Measurements from ENCODE around the gene PPP1R10.
"Not testable (repeated sequence)": the region's sequence is repeated elsewhere in the genome, so short reads cannot be mapped to it uniquely, and the experiment has no call there.

The PPP1R10 gene

DNA sequence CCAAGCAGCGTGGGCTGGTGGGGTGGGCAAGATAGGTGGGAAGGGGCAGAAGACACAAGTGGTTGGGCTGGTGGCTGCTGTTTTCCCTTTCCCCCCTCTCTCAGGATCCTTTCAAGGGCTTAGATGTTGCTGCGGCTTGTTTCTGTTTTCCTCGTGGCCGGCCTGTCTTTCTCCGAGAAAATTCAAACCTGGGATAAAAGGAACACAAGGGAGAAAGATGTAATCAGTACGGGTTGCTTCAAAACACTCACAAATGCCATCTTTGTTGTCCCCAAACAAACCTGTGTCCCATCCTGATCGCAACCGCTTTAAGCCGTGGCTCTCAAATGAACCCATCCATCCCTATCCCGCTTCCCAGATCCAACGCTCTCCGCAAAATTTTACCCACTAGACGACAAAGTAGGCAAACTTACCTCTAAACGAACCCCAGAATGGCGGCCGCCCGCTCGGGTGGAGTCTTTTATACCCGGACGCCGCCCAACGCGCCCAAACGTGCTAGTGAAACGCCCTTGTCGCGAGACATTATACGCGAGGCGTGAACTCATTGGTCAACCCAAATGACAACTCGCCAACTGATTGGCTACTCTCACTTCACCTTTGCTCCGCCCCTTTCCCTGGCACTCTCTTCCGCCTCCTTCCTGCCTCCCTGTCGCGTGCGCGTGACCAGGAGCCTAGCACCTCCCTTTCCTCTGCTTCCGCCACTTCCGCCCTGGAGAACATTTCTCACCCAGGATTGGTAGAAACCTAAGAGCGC lies at the start of gene PPP1R10:
PPP1R10 (minus strand) TSS at position 433 of the 754 bp plus-strand sequence. CDS start 7,299 bp downstream, outside the sequence.
- DNase-seq (ENCODE audit: low read depth): peak; percentile 100

DNA sequence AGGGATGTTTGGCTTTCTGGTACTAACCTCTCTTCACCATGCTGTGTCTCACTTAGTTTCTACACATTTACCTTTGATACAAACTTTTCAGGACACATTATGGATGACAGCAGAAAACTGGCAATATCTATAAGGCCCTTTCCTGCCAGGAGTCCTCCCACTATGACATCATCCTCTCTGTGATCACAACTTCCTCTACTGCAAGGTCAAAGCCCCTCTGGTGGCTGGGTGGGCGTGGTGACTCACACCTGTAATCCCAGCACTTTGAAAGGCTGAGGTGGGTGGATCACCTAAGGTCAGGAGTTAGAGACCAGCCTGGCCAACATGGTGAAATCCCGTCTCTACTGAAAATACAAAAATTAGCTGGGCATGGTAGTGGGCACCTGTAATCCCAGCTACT lies 49.3 kb upstream of the PPP1R10 start:
- DNase-seq (ENCODE audit: low read depth): not testable (repeated sequence)

DNA sequence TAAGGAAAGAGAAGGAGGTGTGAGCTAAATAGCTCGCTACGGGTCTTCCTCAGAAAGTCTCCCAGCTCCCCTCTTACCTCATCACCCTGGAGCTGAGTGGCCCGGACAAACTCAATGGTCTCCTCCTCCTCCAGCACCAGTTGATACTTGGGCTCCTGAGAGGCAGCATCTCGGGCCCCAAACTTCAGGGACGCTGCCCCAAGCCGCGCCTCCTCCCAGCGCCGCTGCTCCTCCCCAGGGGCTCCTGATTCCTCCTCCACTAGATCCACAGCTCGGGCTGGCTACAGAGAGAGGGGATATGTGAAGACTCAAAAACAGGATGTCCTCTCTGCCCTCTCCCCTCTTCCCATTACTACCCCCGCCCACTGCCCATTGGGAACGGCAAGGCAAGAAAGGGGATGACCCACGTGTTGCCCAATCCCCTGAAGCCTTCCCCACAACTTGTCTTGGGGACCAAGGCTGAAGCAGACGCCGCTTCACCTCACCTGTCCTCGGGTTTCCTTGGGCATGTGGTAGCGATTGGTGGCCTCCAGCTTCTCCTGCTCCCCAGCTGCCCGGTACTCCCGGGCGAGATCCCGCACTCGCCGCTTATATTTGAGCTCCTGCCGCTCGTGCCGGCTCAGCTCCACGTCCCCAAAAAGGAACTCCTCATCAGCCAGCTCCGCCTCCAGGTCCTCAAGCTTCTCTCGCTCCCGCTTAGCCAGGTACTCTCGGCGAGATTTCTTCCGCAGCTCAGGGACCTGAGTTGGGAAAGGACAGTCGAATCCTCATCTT lies 48.1 kb upstream of the PPP1R10 start:
- DNase-seq (ENCODE audit: low read depth): no peak

DNA sequence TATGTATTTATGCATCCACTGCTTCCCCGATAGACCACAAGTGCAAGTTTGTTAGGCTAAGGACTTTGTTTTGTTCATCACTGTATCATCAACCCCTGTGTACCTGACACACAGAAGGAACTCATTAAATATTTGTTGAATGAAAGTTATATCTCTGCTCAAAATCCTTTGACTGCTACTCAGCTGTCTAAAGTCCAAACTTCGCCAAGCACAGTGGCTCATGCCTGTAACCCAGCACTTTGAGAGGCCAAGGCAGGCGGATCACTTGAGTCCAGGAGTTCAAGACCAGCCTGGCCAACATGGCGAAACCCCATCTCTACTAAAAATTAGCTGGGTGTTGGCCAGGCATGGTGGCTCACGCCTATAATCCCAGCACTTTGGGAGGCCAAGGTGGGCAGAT lies 40.9 kb upstream of the PPP1R10 start:
- not testable (repeated sequence) for DNase-seq (ENCODE audit: low read depth)

DNA sequence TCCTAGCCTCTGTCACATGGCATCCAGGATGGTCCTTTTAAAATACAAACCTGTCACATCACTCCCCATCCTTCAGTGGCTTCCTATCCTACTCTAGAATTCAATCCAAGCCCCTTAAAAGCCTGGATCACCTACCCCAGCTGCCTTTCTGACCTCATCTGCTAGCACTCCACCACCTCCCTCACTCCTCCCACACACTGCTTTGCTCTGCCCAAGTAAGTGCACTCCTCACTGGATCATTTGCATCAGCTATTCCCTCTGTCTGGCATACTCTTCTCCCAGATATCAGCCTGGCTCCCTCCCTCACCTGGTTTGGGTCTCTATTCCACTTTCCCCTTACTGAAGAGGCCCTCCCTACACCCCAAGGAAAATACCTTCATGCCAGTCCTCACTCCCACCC lies 40.4 kb upstream of the PPP1R10 start:
- no peak for DNase-seq (ENCODE audit: low read depth)

DNA sequence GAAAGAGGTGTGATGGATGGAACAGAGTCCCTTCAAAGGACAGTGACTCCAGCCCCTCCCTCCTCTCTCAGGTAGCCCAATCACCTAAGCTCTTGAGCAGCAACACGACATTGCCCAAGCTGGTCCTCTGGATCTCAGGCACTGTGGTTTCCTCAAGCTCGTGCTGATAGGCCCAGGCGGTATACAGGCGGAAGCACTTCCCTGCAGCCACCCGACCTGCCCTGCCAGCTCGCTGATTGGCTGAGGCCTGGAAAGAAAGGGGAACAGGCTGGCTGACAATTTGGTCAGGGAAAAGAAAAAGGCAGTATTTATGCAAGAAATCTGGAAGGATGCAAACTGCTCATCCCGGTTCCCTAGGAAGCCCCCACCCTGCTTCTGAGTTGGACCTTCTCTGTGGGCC lies 39.5 kb upstream of the PPP1R10 start:
- DNase-seq (ENCODE audit: low read depth): no peak

DNA sequence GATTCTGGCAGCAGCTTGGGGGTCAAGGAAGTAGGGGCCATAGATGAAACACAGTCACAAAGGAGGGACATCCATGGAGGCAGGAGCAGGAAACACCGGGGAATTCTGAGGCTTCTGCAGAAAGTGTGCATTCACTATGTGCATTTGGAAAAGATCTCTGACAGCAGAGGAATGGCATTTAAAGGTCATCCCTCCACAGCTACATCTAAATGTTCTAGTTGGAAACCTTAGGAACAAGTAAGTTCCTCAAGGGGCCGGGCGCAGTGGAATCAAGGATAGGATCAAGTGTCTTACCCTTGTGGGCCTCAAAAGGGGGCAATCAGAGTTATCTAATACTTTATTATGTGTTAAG lies 38.7 kb upstream of the PPP1R10 start:
- no peak for DNase-seq (ENCODE audit: low read depth)

DNA sequence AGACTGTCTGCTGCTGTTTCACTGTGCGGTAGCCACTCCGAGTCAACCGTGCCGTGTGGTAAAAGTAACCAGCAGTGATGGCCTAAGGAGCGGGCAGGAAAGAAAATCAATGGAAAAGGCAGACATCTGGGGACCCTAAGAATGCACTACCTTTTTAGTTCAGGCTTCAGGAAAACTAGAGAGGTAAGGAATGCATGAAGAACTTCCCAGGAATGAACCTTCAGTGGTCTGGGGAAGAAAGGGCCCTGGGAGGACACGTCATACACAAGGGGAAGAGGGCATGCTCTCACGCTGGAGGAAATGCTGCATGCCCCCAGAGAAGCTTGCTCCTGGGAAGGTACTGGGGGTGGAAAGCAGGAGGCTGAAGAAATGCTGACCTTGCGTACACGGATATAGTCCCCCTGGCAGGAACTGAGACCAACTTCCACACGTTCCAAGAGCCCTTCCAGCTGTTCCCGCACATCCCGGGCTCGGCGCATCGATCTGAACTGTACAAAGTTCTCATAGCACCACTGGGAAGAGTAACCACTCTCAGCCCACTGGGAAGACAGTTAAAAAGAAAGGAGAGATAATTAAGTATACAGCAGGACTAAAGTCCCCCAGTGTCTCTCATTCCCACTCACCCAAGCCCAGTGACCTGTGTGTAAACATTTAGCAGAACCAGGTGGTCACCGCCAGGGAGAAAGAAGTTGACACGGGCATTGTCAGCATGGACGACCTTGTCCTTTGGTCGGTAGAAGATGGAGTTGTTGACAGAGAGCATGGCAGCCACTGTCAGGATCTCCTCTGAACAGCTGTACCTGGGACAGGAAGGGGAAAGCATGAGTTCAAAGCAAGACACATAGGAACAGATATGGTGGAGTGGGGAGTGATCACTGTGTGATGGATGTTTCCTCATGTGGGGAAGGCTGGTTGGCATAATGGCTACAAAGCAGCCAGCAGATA lies 38.0 kb upstream of the PPP1R10 start:
- DNase-seq (ENCODE audit: low read depth): no peak

DNA sequence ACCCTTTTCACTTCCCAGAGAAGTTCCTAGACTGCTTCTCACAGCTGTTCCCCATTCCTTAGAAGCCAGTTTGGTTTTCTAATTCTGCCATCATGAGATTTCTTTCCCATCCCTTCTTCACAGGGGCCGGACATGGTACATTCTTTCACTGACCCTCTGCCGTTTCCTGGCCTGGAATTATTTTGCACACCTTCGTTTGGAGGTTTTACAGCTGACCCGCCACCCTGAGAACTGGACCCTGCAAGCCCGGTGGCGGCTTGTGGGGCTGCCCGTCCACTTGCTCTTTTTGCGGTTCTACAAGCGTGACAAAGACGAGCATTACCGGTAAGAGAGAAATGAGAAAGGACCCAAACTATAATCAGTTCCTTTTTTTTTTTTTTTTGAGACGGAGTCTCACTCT lies 34.1 kb upstream of the PPP1R10 start:
- no peak for DNase-seq (ENCODE audit: low read depth)

DNA sequence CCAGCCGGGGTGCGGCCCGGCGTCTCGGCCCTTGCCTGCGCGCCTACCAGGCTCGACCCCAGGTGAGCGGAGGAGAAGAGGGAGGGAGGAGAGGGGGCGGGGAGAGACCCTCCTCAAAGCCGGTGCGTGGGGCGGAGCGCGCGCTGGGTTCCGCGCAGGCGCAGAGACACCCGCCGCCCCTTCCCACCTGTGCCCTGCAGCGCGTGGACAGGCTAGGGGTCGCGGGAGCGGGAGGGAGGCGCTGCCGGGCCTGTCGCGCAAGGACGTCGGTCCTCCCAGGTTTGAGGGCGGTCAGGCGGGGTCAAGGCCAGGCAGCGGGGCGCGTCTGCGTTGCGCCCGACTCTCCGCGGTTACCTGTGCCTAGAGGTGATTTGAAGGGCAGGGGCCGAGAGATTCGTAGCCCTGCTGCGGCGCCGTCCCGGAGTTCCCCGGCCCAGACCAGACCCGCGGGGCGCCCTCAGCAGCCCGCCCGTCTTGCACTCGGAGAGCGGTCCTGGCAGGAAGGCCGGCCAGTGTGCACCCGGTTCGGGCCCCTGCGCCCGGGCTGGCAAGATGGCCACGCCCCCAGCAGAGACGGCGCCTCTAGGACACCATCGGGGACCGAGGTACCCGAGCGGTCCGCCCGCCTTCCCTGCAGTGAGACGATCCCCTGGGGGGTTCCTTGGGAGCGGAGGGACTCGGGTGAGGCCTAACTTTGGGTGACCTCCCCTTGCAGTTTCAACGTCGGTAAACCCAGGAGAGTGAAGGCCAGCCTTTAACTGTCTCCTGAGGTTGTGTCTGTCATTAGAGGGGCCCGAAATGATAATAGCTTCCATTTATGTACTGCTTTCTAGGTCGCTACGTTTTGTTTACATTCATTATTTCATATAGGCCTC lies 30.4 kb upstream of the PPP1R10 start:
- DNase-seq (ENCODE audit: low read depth): peak; percentile 14

DNA sequence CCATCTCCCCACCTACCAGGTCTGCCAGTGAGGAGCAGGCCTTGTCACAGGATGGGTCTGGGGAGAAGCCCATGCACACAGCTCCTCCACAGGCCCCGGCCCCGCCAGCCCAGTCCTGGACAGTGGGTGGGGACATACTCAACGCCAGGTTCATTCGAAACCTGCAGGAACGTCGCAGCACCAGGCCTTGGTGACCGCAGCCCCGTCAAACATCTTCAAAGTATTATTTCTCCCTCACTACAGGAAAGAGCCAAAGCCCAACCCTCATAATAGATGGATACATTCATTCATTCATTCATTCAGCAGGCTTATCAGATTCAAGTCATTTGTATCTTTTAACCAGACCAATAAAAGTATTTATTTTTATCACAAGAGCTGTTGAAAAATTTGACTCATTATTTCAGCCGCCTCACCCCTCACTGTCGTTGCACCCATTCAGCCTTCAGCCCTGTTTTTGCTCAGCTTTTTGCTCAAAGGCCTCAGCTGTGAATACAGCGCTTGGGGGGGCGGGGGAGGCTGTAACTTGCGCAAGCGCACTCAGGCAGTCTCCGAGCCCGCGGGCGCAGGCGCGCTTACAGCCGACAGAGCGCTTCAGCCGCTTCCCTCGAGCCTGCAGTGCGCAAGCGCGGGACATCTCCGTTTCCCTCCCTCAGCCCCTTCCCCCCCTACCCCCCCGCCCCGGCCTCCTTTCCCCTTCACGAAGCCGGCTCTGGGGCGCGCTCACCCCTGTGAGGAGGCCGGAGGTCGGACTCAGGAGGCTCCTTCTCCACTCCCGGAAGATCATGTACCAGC lies 29.6 kb upstream of the PPP1R10 start, which contains the start of gene C6orf136:
C6orf136 (plus strand) TSS at position 684 of the 792 bp plus-strand sequence; CDS start at position 783, 99 bp downstream.
- peak; percentile 65 for DNase-seq (ENCODE audit: low read depth)

DNA sequence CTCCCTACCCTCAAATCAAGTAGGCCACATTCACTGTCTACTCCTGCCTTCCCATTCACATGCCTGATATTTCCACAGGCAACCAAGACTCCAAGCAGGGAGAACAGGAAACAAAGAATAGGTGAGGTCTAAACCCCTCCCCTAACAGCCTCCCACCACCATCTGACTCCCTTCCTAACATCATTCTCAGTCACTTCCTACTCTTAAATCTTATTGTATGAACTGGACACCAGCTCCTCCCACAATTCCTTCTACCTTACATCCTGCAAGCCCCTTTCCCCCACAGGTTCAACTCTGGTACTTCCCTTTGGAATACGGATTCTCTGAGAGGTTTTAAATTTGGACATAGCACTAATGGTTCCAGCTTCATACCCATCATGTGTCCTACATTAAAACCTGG lies 28.9 kb upstream of the PPP1R10 start:
- DNase-seq (ENCODE audit: low read depth): no peak

DNA sequence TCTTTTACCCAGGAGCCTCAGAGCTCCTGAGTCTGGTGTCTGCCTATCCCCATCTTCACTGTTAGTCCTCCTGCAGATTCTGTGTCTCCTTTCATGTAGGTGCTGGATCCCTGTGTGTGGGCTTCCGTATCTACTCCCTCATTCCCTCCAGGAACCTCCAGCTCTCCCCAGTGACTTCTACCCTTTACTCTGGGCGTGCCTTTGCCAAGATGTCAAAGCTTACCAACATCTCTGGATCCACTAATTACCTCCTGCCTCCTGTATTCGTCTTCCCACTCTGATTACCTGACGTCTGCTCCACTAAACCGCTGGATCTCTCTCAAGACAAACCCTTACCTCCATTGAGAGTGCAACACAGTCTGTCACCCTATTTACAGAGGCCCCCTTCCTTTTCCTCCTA lies 27.7 kb upstream of the PPP1R10 start:
- DNase-seq (ENCODE audit: low read depth): no peak

DNA sequence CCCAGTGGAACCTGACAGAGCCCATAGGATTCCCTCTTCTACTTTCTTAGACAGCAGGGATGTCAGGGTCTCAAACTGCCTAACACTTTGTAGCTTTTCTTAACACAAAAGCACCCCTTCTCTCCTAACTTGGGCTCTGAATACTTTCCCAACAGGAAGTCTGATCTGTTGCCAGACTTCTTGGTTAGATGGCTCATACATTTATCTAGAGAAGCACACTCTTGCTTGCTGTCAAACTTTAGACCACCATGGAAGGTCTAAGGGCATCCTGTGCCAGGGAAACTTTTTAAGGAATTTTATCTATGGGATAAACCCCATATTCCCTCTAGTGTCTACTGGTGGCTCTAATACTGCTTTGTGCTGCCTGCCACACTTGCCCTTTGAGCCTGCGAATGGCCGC lies 26.6 kb upstream of the PPP1R10 start:
- DNase-seq (ENCODE audit: low read depth): no peak

DNA sequence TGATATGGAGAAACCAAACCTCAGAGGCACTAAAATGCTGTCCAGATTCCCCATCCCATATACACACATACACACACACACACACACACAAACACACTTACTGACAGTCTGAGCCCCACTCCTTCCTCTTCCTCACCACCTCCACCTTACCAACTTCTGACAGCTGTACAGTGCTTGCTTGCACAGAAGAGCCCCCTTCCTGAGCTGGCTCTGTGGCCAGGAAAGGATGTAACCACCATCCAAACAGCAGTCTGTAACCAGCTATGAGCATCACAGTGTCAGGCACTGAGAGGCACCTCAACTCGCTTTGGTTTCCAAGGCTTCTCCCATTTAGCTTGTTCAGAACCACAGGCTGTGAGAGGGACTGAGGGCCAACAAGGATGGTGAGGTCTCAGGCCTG lies 24.0 kb upstream of the PPP1R10 start:
- no peak for DNase-seq (ENCODE audit: low read depth)

DNA sequence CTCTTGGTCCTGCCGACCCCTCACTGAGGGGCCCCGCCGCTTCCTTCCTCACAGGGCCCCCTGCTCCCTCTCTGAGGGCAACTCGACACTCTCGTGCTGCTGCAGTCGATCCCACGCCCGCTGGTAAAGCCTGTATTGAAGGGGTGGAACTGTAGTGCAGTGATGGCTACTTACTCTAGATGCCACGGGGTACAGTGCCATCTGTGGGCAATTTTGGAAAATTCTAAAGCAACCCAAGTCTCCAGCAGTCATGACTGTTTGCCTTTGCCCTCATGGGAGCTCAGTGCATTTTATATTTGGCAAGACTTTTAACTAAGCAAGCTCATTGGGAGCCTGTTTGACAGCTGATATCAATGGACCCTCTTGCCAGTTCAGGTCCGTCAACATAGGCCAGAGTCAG lies 23.4 kb upstream of the PPP1R10 start:
- no peak for DNase-seq (ENCODE audit: low read depth)

DNA sequence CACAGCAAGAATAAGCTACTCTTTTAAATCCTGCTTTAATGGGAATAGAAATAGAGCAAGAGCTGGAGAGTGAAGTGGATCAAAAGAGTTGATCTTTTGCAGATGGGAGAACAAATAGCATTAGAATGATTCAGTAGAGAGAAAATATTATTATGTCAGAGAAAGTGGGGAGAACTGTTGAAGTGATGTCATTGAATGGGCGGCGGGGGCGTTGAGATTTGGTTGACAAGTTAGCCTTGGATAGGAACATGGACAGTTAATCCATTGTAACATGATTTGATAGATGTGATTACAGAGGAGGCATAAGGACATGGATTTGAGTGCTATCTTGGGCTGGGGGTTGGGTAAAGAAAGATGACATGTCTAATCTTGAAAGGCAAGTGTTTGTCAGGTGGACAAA lies 18.8 kb upstream of the PPP1R10 start:
- DNase-seq (ENCODE audit: low read depth): no peak

DNA sequence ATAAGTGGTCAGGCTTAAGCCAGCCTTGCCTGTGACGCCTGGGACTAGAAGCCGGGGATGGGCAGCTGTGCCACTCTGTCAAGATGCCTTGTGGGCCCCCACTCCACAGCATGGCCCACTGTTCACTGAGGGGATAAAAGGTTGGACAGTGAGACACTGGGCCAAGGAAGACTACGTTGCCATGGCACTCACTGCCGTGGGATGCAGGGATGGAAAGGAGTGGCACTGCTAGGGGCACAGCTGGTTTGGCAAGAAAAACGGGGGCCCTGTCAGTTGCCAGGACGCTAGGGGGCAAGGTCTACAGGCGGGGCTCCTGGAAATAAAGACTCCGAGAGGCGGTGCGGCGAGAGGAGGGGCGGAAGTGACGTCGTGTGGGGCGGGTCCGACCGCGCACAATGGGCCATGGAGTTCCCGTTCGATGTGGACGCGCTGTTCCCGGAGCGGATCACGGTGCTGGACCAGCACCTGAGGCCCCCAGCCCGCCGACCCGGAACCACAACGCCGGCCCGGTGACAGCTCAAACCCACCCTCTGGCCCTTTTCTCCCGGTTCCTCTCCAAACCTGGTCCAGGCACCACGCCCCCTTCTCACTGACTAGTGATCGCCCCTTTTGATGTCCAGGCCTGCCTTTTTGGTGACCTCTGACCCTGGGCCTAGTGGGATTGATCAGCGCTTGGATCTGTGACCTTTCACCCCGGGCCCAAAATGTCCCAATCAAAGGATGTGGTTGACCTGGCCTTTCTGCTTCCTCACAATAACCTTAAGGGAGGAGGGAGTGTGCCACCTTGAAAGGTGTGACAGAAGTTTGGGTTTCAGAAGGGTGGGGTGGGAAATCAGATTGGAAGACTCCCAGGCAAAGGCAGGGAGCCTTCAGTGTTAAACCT lies 9.7 kb upstream of the PPP1R10 start, which contains the start of gene ATAT1:
ATAT1 (plus strand) TSS at position 391 of the 883 bp plus-strand sequence.
- no peak for DNase-seq (ENCODE audit: low read depth)

DNA sequence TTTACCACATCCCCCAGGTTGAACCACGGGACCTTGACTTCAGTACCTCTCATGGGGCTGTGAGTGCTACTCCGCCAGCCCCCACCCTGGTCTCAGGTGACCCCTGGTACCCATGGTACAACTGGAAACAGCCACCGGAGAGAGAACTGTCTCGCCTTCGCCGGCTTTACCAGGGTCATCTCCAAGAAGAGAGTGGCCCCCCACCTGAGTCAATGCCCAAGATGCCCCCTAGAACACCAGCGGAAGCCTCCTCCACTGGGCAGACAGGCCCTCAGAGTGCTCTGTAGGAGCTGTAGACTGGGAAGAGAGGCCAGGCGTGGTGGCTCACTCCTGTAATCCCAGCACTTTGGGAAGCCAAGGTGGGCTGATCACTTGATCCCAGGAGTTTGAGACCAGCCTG lies 8.5 kb upstream of the PPP1R10 start:
- DNase-seq (ENCODE audit: low read depth): no peak

All from HS-5 (cell line).